ENCODE results near the gene SCG2.
"Not testable (repeated sequence)": the region's sequence is repeated elsewhere in the genome, so short reads cannot be mapped to it uniquely, and the experiment has no call there.

The SCG2 gene

DNA sequence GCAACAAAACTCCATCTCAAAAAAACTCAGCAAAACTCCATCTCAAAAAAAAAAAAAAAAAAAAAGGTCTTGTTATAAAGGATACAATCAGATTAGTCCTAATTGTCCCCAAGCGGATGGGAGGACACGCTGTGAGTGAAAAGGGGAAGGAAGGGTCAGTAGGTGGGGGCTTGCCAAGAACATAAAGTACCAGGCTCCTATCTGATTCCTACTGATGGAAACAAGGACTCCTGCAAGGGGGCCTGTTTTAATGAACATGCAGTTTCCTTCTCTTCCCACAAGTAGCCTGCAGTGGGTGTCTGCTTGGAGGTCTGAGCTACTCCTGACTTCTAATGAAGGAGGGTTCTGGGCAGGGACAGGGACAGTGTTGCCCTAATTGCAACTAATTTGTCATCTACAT lies 7.9 kb downstream of the SCG2 start:
- H3K36me3 ChIP-seq (replicated peaks; ENCODE audit: insufficient read depth, low read length): no peaks in the 10 kb centered on the region
- TF ChIP-seq EZH2 (optimal IDR thresholded peaks at IDR 0.05; ENCODE audit: low read depth, low read length) (no peak), EZH2phosphoT487 (IDR thresholded peaks at IDR 0.05; ENCODE audit: low read length) (no peak)
- TF ChIP-seq, protein P1, sequence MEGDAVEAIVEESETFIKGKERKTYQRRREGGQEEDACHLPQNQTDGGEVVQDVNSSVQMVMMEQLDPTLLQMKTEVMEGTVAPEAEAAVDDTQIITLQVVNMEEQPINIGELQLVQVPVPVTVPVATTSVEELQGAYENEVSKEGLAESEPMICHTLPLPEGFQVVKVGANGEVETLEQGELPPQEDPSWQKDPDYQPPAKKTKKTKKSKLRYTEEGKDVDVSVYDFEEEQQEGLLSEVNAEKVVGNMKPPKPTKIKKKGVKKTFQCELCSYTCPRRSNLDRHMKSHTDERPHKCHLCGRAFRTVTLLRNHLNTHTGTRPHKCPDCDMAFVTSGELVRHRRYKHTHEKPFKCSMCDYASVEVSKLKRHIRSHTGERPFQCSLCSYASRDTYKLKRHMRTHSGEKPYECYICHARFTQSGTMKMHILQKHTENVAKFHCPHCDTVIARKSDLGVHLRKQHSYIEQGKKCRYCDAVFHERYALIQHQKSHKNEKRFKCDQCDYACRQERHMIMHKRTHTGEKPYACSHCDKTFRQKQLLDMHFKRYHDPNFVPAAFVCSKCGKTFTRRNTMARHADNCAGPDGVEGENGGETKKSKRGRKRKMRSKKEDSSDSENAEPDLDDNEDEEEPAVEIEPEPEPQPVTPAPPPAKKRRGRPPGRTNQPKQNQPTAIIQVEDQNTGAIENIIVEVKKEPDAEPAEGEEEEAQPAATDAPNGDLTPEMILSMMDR (IDR thresholded peaks at IDR 0.05; ENCODE audit: low read length): no peak

GRCh38 chr2:223592689-223593088 lies 9.5 kb downstream of the SCG2 start:
- H4K20me1 ChIP-seq (ENCODE audit: insufficient read depth, low read length); H3K9me3 ChIP-seq (replicated peaks; ENCODE audit: insufficient read depth, low read length); H3K27me3 ChIP-seq (replicated peaks; ENCODE audit: insufficient read depth, low read length); H3K79me2 ChIP-seq (ENCODE audit: low read length); H3K9me2 ChIP-seq (replicated peaks; ENCODE audit: insufficient read depth, low read length); H3K27ac ChIP-seq (ENCODE audit: low read length); H3K4me2 ChIP-seq (ENCODE audit: low read depth, low read length); H3K4me1 ChIP-seq (ENCODE audit: low read length); H2AFZ ChIP-seq (ENCODE audit: low read length); DNase-seq; H3K36me3 ChIP-seq (replicated peaks; ENCODE audit: insufficient read depth, low read length); H3F3A ChIP-seq (ENCODE audit: insufficient read depth, low read length); H3K4me3 ChIP-seq (ENCODE audit: low read length); H3K9ac ChIP-seq (ENCODE audit: low read length): not testable (repeated sequence)

More for the DNA sequence above, 7.9 kb downstream of the SCG2 start:
- no peak overlapping the region for H3K27ac ChIP-seq (ENCODE audit: low read length)
- no peaks in the 10 kb centered on the region for H3K79me2 ChIP-seq (ENCODE audit: low read length)
- no peak overlapping the region for H2AFZ ChIP-seq (ENCODE audit: low read length)
- no peak overlapping the region for H3K4me2 ChIP-seq (ENCODE audit: low read depth, low read length)
- no peaks in the 10 kb centered on the region for H3K27me3 ChIP-seq (replicated peaks; ENCODE audit: insufficient read depth, low read length)
- H3K4me1 ChIP-seq (ENCODE audit: low read length): no peaks in the 10 kb centered on the region
- H3F3A ChIP-seq (ENCODE audit: insufficient read depth, low read length): no peaks in the 10 kb centered on the region
- H3K4me3 ChIP-seq (ENCODE audit: low read length): no peak overlapping the region
- no peaks in the 10 kb centered on the region for H4K20me1 ChIP-seq (ENCODE audit: insufficient read depth, low read length)
- H3K9me3 ChIP-seq (replicated peaks; ENCODE audit: insufficient read depth, low read length): no peaks in the 10 kb centered on the region
- no peak overlapping the region for H3K9ac ChIP-seq (ENCODE audit: low read length)
- no peaks in the 10 kb centered on the region for H3K9me2 ChIP-seq (replicated peaks; ENCODE audit: insufficient read depth, low read length)
- DNase-seq: no peak

DNA sequence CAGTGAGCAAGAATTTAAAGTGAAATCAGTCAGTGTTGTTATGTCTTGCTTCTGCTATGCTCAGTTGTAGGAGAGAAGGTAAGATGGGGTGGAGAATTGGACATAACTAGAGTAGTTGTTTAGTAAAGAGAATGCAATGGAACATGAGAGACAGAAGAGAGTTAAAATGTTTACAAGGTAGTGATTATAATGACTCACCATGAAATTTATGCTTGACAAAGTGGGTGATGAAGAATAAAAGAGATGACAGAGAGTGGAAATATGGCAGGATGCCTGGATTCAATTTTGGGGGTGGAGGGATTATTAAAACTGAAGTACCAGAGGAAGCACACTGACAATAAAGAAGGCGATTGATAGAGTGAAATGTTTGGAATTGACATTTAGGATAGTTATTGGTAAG lies 10.6 kb downstream of the SCG2 start:
- H3K4me1 ChIP-seq (ENCODE audit: low read length): no peaks in the 10 kb centered on the region
- DNase-seq: no peak
- H3K9me3 ChIP-seq (replicated peaks; ENCODE audit: insufficient read depth, low read length): no peaks in the 10 kb centered on the region
- no peaks in the 10 kb centered on the region for H3K27me3 ChIP-seq (replicated peaks; ENCODE audit: insufficient read depth, low read length)
- no peaks in the 10 kb centered on the region for H4K20me1 ChIP-seq (ENCODE audit: insufficient read depth, low read length)
- TF ChIP-seq, protein P1 (IDR thresholded peaks at IDR 0.05; ENCODE audit: low read length): no peak
- TF ChIP-seq EZH2phosphoT487 (IDR thresholded peaks at IDR 0.05; ENCODE audit: low read length) (no peak), EZH2 (optimal IDR thresholded peaks at IDR 0.05; ENCODE audit: low read depth, low read length) (no peak)
- no peak overlapping the region for H3K4me2 ChIP-seq (ENCODE audit: low read depth, low read length)
- no peak overlapping the region for H3K9ac ChIP-seq (ENCODE audit: low read length)
- no peak overlapping the region for H2AFZ ChIP-seq (ENCODE audit: low read length)
- H3K36me3 ChIP-seq (replicated peaks; ENCODE audit: insufficient read depth, low read length): no peaks in the 10 kb centered on the region
- H3K4me3 ChIP-seq (ENCODE audit: low read length): no peak overlapping the region
- H3F3A ChIP-seq (ENCODE audit: insufficient read depth, low read length): no peaks in the 10 kb centered on the region
- no peaks in the 10 kb centered on the region for H3K9me2 ChIP-seq (replicated peaks; ENCODE audit: insufficient read depth, low read length)
- no peaks in the 10 kb centered on the region for H3K79me2 ChIP-seq (ENCODE audit: low read length)
- H3K27ac ChIP-seq (ENCODE audit: low read length): no peak overlapping the region

- Histone ChIP-seq H3K9ac (ENCODE audit: low read length) (no peak overlapping the region), H3K79me2 (ENCODE audit: low read length) (no peaks in the 10 kb centered on the region), H3K9me3 (replicated peaks; ENCODE audit: insufficient read depth, low read length) (no peaks in the 10 kb centered on the region), H3K4me1 (ENCODE audit: low read length) (no peaks in the 10 kb centered on the region), H3K4me2 (ENCODE audit: low read depth, low read length) (no peak overlapping the region), H3F3A (ENCODE audit: insufficient read depth, low read length) (no peaks in the 10 kb centered on the region), H3K9me2 (replicated peaks; ENCODE audit: insufficient read depth, low read length) (no peaks in the 10 kb centered on the region), H3K27ac (ENCODE audit: low read length) (no peak overlapping the region), H3K4me3 (ENCODE audit: low read length) (no peak overlapping the region), H3K36me3 (replicated peaks; ENCODE audit: insufficient read depth, low read length) (no peaks in the 10 kb centered on the region), H2AFZ (ENCODE audit: low read length) (no peak overlapping the region), H4K20me1 (ENCODE audit: insufficient read depth, low read length) (no peaks in the 10 kb centered on the region), H3K27me3 (replicated peaks; ENCODE audit: insufficient read depth, low read length) (no peaks in the 10 kb centered on the region)
- TF ChIP-seq EZH2phosphoT487 (IDR thresholded peaks at IDR 0.05; ENCODE audit: low read length) (no peak), EZH2 (optimal IDR thresholded peaks at IDR 0.05; ENCODE audit: low read depth, low read length) (no peak)
- TF ChIP-seq, protein P1 (IDR thresholded peaks at IDR 0.05; ENCODE audit: low read length): no peak
- no peak for DNase-seq
Observed at GRCh38 chr2:223590964-223591363, 11.2 kb downstream of the SCG2 start.

All from MM.1S (cell line).